Measurements from ENCODE around the gene ADARB2.

DNA sequence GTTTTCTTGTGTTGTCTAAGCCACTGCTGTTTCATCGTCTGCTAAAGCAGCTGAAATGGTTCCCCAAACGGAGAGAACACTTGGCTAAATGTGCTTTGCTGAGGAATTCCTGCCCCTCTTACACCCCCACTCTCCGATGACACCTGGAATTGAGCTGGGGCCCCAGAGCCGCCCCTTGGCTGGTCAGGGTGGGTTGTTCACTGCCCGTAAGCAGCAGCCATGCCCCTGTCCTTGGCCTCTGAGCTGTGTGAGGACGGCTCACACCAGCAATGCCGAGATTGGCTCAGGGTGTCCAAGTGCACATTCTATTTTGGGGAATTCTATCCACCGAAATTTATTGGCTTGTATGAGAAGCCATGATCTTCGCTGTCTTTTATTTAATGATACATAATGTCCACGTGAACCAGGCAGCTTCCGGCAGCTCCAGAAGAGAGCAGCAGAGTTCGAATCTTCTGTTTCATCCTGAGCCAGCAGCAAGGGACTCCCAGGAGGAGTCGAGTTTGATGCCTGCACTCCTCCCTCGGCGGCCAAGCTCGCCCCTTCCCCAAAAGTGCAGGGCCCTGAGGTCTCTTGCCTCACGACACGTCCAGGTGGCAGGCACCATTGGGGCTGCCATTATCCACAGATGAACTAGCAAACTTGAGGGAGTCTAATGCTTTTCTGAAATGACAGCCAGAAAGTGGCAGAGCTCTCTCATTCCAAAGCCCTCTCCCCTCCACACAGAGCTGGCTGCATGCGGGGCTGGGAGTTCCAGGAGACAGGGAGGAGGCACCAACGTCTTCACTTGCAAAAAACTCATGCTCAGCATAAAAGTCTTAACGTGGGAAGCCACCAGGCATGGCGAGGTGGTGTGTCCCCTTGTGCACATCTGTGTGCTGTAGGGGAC is 567.1 kb downstream of the ADARB2 start:
- TF ChIP-seq, protein P1, sequence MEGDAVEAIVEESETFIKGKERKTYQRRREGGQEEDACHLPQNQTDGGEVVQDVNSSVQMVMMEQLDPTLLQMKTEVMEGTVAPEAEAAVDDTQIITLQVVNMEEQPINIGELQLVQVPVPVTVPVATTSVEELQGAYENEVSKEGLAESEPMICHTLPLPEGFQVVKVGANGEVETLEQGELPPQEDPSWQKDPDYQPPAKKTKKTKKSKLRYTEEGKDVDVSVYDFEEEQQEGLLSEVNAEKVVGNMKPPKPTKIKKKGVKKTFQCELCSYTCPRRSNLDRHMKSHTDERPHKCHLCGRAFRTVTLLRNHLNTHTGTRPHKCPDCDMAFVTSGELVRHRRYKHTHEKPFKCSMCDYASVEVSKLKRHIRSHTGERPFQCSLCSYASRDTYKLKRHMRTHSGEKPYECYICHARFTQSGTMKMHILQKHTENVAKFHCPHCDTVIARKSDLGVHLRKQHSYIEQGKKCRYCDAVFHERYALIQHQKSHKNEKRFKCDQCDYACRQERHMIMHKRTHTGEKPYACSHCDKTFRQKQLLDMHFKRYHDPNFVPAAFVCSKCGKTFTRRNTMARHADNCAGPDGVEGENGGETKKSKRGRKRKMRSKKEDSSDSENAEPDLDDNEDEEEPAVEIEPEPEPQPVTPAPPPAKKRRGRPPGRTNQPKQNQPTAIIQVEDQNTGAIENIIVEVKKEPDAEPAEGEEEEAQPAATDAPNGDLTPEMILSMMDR (IDR thresholded peaks at IDR 0.05), result no peak
- TF ChIP-seq EP300 (IDR thresholded peaks at IDR 0.05) (no peak), POLR2A (IDR thresholded peaks at IDR 0.05) (no peak)
